ENCODE results near the gene GPR31.
"Not testable (repeated sequence)": the region's sequence is repeated elsewhere in the genome, so short reads cannot be mapped to it uniquely, and the experiment has no call there.

The GPR31 gene, protein sequence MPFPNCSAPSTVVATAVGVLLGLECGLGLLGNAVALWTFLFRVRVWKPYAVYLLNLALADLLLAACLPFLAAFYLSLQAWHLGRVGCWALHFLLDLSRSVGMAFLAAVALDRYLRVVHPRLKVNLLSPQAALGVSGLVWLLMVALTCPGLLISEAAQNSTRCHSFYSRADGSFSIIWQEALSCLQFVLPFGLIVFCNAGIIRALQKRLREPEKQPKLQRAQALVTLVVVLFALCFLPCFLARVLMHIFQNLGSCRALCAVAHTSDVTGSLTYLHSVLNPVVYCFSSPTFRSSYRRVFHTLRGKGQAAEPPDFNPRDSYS

DNA sequence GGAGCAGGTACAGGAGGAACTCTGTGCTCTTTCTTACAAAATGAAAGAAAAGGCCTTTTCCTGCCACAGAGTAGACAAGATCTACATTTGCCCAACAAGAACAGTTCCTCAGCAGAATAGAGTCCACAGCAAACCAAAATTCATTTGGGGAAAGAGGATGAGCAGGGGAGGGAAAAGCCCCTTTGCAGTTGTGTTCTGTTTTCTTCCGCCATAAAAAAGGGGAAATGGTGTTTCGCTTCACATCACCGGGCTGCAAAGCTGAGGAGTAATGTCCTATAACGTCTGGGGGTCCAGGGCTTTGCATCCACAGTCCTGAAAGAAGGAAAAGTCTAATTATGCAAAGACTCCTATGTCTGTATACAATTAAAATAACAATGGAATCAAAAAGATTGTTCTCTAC, at the start of gene GPR31:
Gene GPR31 (minus strand): TSS at position 118 of the 400 bp plus-strand sequence. CDS start 149 bp downstream, outside the sequence.
- no peak for DNase-seq (ENCODE audit: low spot score)

DNA sequence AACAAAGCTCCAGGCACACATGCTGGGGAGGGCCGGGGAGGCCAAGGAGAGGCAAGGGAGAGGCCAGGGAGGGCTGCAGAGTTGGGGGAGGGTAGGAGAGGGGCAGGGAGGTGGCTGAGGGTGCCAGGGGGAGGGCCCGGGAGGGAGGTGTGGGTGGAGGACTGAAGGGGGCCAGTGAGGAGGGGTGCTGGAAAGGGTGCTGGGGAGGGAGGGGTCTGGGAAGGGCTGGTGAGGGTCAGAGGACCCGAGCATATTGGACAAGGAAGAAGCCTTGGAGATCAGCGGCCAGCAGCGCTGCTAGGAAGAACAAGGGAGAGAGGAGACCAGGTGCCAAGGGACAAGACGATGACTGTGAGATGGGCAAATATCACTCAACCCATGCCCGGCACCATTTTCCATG, 49.7 kb upstream of the GPR31 start:
- DNase-seq (ENCODE audit: low spot score): no peak

DNA sequence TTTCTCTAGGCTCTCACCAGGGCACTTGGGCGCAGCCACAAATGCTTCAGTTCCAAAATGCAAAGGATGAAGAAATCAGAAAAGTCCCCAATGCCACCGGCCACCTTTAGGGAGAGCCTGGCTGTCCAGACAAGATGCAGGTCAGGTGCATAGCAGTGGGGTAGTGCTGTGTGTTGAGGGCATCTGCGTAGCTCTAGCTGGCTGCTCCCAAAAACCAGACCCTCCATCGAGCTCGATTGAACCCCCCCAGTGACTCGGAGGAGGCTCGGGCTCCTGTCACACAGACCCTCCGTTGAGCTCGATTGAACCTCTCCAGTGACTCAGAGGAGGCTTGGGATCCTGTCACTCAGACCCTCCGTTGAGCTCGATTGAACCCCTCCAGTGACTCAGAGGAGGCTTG, 47.5 kb upstream of the GPR31 start:
- DNase-seq (ENCODE audit: low spot score): not testable (repeated sequence)

DNA sequence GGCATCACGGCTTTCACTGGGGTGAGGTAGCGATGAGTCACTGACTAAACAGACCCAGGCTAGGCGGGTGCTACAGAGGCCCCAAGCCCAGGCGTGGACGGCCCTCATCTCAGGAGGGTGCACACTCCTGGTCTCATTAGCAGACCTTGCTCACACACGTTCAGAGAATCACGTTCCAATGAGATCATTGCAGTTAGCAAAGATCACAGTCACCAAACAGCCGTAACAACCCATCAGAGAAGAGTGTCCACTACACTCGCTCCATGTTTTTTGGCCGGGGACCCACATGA, 46.2 kb upstream of the GPR31 start:
- not testable (repeated sequence) for DNase-seq (ENCODE audit: low spot score)

DNA sequence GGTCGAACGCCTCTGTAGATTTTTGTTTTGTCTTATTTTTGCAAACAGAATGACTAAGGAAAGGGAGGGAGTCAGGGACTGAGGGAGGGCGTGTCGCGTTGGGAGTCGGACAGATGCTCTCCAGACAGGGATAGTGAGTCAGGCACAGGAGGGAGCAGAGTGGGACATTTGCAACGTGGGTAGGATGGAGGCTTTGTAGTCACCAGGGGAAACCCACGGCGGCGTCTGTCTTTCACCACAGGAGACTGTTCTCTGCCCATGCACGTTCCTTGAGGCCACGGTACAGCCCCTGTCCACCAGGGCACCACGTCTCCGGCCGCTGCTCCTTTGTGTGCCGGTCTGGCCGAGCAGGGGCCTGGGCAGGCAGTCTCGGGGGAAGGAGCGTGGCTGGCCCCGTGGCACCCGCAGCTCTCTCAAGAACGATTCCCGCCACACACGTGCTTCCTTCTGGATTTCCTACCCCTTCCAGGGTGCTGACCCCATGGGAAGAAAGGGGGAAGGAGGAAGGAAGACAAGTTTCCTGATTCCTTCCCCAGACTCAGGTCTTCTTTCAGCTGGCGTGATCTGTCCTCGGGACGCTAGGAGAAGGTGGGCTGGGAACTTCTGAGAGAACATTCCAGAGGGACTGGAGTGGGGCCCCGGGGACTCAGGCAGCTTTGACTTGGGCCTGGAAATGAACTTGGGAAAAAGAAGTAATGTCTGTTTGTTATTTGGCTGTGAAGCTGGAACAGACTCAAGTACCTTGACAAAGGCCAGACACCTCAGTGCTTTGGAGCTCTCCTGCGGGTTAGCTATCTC, 45.7 kb upstream of the GPR31 start:
- DNase-seq (ENCODE audit: low spot score): not testable (repeated sequence)

DNA sequence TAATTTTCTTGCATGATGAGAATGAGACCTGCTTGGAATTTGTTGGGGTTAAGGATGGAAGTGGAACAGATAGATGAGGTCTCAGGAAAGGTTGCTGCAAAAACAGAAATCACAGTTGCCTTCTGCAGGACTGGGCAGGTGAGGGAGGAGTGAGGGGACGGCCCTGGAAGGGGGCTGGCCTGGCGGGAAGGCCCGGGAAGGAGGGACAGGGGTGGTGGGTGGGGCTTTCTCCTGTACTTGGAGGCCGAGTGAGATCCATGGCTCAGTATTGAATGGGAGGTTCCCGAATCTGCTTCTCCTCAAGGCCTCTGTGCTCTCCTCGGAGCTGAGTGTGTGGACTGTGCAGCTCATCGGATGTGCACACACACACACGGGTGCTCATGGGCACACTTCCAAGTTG, 44.8 kb upstream of the GPR31 start:
- not testable (repeated sequence) for DNase-seq (ENCODE audit: low spot score)

DNA sequence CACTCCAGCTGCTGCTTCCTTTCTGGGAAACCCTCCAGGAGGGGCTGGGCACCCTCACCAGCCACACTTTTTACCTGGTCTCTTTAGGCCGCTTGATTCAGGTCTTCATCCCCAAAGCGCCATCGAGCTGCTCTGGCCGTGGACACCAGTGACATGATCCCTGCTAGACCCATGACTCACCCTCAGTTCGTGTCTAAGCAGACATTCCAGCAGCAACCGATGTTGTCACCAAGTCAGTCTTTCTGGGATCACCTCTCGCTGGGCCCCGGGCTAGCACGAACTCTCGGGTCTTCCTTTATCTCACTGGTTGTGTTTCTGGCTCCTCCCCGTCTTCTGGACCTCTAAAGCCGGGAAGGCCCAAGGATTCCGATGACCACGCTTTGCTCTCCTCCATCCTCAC, 43.0 kb upstream of the GPR31 start:
- no peak for DNase-seq (ENCODE audit: low spot score)

DNA sequence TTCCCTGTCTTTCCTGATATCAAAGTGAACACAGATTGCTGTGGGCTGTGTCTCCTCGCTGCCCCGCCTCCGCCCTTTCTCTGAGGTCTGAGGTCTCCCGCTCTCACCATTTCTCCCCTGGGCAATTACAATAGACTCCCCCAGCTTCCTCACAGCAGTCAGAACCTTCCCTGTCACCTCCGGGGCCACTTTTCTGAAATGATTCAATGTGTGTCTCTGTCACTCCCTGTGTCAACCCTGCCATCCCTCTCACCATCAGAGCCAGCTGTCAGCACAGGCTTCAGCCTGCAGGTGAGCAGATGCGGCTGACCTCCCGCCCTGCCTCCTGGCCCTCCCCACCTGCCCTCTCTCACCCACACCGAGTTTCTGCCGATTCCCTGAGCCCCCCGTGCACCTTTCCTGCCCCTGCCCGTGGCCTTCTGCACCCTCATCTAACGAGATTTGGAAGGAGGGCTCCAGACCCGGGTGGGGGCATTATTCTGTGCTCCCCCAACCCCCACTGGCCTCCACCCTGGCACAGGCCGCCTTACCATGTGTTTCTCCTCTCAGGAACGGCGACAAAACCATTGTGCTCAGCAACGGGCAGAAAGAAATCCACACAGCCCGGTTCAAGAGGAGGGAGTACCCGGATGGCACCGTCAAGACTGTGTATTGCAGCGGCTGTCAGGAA, 38.3 kb upstream of the GPR31 start:
- not testable (repeated sequence) for DNase-seq (ENCODE audit: low spot score)

DNA sequence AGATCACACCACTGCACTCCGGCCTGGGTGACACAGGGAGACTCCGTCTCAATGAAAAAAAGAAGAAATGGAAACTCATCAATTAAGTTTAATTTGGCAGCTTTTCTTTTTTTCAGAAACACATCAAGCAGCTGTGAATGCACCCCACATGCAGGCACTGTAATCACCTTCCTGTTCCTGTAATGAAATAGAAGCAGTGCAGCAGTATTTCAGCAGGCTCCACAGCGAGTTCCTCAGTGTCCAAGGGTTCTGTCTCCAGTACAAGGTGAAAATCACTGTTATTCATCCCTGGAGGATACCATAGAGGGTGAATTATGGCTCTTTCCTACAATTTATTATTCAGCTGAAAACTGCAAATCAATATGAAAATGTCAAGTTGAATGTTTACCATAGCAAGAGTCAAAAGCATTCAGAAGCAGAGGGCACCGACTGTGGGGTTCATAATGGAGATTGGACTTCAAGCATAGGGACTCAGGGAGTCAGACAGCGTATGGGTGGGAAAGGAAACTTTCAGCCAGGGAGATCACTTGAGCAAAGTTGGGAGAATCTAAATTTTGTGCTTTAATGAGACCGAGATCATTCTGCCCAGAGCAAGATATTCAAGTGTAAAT, 35.8 kb upstream of the GPR31 start:
- not testable (repeated sequence) for DNase-seq (ENCODE audit: low spot score)

DNA sequence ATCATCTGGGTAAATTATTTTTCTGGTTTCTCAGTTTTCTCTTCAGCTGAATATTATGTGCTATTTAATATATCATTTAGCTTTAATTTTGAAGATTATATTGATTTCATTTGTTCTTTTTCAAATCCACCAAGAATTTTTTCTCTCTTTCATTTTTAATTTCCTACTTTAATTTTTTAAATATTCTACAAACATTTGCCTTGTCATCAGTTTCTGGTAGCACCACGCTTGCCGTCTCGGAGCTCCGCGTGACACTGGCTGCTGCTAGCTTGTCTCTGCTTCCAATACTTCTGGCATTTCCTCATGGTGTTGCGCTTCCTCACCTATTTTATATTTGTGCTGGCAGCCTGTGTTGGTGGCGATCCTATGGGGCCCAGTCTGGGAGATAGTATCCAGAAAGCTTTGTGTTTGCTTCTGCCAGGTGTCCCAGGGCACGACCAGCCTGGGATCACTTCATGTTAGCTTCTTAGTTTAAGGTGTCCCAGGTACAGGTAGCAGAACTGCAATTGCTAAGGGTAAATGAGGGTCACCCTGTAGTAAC, 33.3 kb upstream of the GPR31 start:
- DNase-seq (ENCODE audit: low spot score): not testable (repeated sequence)

DNA sequence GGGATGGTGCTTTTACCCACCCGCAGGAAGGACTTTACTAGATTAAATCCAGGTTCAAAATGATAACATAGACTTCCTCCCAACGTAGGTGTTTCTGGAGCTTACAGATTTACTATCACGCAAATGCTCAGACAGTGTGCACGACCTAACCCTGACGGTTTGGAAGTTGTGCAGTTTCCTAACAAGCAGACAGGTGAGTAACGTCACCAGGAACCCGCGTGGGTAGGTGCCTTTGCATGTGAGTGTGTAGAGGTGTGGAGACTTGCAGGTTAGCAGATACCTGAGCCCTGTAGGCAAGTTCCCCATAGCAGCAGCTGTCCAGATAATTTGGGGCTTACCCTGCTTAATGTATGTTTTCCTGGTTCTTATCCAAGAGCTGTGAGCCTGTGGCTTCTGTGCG, 29.5 kb upstream of the GPR31 start:
- not testable (repeated sequence) for DNase-seq (ENCODE audit: low spot score)

DNA sequence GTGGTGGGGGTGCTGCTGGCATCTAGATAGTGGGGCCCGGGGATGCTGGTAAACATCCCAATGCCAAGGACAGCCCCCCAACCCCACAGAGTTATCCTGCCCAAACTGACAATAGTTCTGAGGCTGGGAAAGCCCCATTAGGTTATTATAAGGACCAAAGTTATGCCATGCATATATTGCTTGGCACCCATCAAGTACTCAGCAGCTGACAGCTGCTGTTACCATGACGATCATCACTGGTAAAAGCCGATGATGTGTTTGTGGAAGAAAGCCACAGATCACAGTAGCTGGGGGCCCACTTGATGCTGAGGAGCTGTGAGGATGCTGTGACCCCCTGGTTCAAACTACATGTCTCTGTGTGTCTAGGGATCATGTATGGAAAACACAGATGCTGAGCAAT, 27.3 kb upstream of the GPR31 start:
- DNase-seq (ENCODE audit: low spot score): not testable (repeated sequence)

DNA sequence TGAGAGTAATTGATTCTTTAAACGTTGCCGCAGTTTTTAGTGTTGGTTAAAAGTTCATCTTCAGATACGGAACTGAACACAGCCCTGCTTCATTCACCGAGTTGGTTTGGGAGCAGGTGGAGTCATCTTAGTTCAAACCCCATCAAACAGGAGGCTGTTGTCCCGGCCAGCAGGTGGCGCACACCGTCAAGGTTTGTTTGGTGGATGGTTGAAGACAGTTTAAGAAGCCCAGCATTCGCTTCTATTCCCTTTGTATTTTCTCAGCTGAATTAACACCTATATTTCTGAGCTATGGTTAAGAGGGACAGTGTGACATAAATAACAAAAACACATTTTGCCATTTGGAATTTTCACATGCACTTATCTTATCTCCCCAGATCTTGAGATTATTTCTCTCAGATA, 25.1 kb upstream of the GPR31 start:
- DNase-seq (ENCODE audit: low spot score): not testable (repeated sequence)

DNA sequence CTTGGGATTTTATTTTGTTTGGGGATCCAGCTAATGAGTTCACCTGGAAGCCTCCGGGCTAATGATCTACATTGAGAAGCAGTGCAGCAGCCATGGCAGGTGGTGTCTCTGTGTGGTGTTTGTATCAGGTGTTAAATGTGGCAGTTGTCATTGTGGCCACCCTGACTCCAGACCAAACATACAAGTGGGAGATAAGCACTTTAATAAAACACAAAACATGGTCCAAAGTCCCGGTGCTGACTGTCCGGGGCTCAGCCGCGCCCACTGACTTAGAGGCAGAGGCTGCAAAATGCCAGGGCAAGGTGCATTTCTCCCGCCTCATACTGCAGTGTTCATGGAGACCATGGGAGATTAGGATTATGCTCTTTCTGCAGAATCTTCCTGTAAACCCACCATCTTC, 23.6 kb upstream of the GPR31 start:
- DNase-seq (ENCODE audit: low spot score): not testable (repeated sequence)

DNA sequence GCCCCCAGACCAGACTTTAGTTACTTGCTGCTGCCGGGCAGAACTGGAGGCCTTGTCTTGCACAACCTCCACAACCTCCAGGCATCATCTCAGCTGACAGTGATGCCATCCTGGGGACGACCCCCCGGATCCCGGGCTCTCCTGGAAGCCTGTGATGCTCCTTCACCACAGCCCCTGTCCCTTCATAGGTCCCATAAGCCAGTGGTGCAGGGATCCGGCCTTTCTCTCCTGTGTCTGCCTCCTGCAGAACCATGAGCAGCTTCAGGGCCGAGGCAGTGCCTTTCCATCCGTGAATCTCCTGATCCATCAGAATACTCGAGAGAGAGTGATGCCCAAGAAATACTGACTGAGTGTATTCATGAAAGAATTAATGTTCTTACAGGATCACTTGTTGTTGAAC, 22.3 kb upstream of the GPR31 start:
- not testable (repeated sequence) for DNase-seq (ENCODE audit: low spot score)

DNA sequence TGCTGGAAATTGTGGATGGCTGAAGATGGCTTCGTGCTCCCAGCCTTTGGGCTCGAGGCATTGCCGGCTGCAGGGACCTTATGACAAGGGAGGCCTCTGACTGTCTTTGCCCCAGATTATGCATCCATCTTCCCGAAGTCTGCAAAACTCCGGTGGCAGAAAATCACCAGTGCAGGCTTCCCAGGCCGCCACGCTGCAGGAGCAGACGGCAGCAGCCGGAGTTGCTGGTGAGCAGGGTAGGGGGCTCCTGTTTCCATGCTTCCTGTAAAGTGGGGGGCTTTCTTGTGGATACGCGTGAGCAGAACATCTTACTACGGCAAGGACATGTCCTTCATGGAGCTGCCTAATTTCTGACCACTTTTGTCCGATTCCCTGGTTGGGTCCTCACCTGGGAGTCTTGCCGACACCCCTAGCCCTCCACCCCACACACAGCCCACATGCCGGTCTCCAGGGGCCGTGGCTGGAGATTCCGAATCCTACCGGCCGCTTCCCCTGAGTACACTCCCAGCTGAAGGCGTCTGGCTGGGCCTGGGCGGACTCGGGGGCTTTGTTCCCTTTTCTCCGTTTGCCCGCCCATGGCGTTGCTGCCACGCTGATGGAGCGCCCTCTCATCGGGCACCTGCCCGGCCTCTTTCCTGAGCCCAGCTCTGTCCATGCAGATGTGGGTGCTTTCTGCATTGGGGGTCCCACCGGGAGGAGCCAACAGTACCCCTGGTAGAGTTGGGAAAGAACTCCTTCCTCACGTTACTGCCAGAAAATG, 21.3 kb upstream of the GPR31 start:
- not testable (repeated sequence) for DNase-seq (ENCODE audit: low spot score)

DNA sequence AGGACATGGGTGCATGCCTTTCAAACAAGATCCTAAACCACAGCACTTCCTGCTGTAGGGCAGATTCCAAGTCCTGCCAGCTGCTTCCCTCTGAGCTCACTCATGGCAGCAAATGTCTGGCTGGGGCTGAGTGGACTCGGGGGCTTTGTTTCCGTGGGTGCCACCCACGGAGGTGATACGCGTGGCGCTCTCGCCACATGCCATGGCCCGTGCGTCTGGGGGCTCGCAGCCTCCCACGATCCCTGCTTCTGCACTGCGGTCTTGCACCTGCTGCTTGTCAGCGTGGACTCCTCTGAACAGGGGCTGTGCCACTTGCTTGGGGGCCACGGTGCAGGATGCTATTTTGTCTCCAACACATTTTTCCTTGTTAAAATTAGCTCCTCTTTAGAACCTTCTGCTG, 19.5 kb upstream of the GPR31 start:
- DNase-seq (ENCODE audit: low spot score): not testable (repeated sequence)

DNA sequence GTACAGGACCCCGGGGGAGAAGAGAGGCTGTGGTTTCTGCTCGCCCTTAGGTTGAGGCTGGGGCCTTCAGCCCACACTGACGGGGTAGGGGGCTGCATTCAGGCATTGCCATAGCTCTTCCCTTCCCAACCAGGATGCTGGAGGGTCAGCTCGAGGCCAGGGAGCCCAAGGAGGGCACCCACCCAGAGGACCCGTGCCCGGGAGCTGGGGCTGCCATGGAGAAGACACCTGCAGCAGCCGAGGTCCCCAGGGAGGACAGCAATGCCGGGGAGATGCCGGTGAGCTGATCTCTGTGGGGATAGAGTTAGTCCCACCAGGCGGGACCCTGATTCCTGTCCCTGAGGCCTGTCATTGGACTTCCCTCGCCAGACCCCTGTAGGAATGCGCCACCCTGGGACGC, 14.2 kb upstream of the GPR31 start:
- not testable (repeated sequence) for DNase-seq (ENCODE audit: low spot score)

DNA sequence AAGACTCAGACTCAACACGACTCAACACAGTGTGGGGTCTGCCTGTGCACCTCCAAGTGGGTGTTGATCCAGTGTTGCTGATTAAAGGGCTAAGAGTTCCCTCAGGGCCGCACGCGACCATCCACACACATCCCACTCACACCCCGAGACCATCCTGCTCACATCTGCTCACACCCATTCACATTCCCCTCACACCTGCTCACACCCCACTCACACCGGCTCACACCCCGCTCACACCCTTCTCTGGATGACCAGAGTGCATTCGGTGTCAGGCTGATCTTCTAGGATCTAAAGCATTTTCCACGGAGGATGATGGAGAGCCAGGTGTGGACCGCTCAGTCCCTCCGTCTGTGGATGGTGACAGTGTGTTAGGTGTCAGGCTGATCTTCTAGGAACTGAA, 13.5 kb upstream of the GPR31 start:
- not testable (repeated sequence) for DNase-seq (ENCODE audit: low spot score)

DNA sequence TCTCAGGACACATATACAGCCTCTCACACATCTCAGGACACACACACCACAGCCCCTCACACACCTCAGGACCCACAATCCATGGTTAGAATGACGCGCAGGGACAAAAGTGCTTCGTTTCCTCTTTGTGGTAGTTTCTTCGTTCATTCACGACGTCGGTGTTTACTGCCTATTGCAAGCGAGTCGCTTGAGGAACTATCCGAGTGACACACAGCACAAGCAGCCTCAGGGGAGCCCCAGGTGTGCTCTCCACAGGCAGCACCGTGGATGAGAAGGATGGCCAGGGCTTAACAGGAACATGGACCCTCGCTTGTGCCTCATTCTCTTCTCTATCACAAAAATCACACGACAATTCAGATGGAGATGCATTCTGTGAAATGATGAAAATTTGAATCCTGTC, 12.1 kb upstream of the GPR31 start:
- not testable (repeated sequence) for DNase-seq (ENCODE audit: low spot score)

DNA sequence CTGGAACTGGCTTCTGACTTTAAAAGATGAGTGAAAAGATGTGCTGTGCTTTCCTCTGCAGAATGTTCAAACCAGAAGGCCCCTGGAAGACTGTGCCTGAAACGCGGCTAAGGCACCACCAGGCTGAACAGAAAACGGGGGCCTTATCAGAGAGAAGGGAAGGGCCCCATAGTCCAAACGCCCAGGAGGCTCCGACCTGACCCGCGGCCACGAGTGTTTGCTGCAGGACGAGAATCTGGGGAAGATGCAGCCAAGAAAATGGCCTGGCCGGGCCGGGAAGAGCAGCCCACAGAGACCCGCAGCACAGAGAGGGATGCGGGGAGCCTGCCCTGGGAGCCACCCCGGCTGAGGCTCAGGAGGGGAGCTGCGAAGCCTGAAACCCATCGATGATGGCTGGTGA, 10.5 kb upstream of the GPR31 start:
- DNase-seq (ENCODE audit: low spot score): not testable (repeated sequence)

All from putamen (tissue), 1 donor.